ENCODE results near the gene HOXC13. TPM values are rescaled to one million over a fixed set of nuclear protein-coding genes. Genes with fewer than 3 reads are reported as not detected.

HOXC13 gene
- total and polyA plus RNA-seq, 2 of the 13 experiments (the other 11 are each of a cell fraction or from before 2014, with no cell fraction given) = 0.07 TPM; not detected in 1

GRCh38 chr12:53924521-53925405, 13.9 kb upstream of the HOXC13 start (continued):
- no peak for TF ChIP-seq TFDP1 (CRISPR knock-in tag; IDR thresholded peaks at IDR 0.05; ENCODE audit: borderline replicate concordance)

GRCh38 chr12:53927220-53928029, 11.2 kb upstream of the HOXC13 start:
- Histone ChIP-seq H3K4me1 (ENCODE audit: insufficient read depth, low read length) (no peaks in the 10 kb centered on the region), H3K4me3 (replicated peaks in 1 of 3; ENCODE audit: insufficient read depth in 1 of 3, low read depth in 2 of 3, low read length in 3 of 3) (no peak overlapping the region), H2AFZ (ENCODE audit: low read length) (no peak overlapping the region), H3K36me3 (replicated peaks in 1 of 2; ENCODE audit: control insufficient read depth in 1 of 2, insufficient read depth in 2 of 2, low read length in 2 of 2) (no peaks in the 10 kb centered on the region), H3K79me2 (ENCODE audit: insufficient read depth, low read length) (no peaks in the 10 kb centered on the region), H4K20me1 (ENCODE audit: insufficient read depth, low read length) (no peaks in the 10 kb centered on the region), H3K27me3 (ENCODE audit: control insufficient read depth in 1 of 2, insufficient read depth in 2 of 2, low read length in 2 of 2) (peaks cover 5 to 71% of the 10 kb centered on the region in 2 experiments), H3K27ac (ENCODE audit: extremely low read length, insufficient read depth, low read length) (no peak overlapping the region), H3K4me2 (ENCODE audit: low read depth, low read length) (no peak overlapping the region), H3K9me3 (ENCODE audit: low read length) (no peaks in the 10 kb centered on the region), H3K9ac (ENCODE audit: insufficient read depth, low read depth, low read length) (no peak overlapping the region)
- no peak for DNase-seq (ENCODE audit: low spot score)
- intact Hi-C loops (cut with micrococcal nuclease; ENCODE audit: unreplicated experiment) (no loop called here), in situ Hi-C loops (cut with HindIII; ENCODE audit: extremely low pct_ligation_motif_present, low pct_unique_long_range_greater_than_20kb) (loop anchor here (25.0 kb wide), 1 partner anchor 140 kb away; no protein-coding TSS in a partner anchor)
- TF ChIP-seq ZNF350 (CRISPR knock-in tag; IDR thresholded peaks at IDR 0.05; ENCODE audit: borderline replicate concordance, low read depth) (no peak), EZH2 (conservative IDR thresholded peaks at IDR 0.05; ENCODE audit: low read depth, low read length) (0 out of 2 replicates have a peak, but pooled peaks have one; percentile 65)
- ATAC-seq = no peak
- 32% methylated on average over 39 of the region's 45 CpGs for WGBS (ENCODE audit: low lambda C conversion rate)
- FAIRE-seq = no peak
- CTCF ChIA-PET (ENCODE audit: low intra/inter-chr PET ratio, low total read pairs) = no interaction called here
- POLR2A ChIA-PET = no interaction called here
- BruUV-seq (replicated peaks) = no TSS peak

Data from HepG2 (cell line).